Measurements from ENCODE around the gene LRRC2. TPM values are rescaled to one million over a fixed set of nuclear protein-coding genes. Genes with fewer than 3 reads are reported as not detected.
A peak's percentile ranks its signal among the peaks of the same experiment; 100 is the strongest.

LRRC2 gene
- total RNA-seq, 1 donor from 2014 or later = 0.87 TPM

DNA sequence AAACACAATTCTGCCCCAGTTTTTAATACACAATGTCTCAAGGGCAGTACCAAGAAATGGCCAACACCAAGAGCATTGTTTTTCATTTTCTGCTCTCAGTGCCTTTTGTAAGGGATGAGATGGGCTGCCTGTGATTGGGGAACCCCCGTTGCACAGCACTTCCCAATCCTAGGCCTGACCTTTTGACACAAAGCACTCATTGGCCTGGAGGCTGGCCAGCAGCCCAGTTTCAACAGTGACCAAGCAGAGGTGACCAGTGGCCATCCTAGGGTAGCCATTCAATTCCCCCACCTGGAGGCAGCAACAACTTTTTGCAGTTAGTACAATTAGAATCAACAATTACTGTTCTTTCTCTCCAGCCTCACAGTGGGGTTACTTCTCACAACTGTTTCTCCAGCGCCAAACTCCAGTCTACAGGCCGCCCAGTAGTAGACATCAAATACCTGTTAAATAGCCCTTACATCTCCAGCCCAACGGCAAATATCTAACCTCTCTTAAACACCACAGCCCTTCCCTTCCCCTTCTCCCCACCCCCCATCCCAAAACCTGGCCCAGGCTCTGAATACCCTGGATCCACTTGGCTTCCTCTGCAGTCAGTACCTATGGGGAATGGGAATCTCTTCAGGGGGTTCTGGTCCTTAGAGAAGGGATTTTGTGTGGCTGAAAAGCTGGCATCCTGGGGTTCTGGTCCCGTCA lies 8.9 kb upstream of the LRRC2 start:
- no peak for DNase-seq (ENCODE audit: low spot score in 2 of 2, unreplicated experiment in 2 of 2)
- Mint-ChIP-seq H3K27me3 (ENCODE audit: low read depth) (peaks cover 37% of the 10 kb centered on the region), H3K4me3 (no peak overlapping the region), H3K36me3 (no peaks in the 10 kb centered on the region), H3K9me3 (peaks cover 5% of the 10 kb centered on the region), H3K4me1 (peaks cover 41% of the 10 kb centered on the region), H3K27ac (no peak overlapping the region)
- TF ChIP-seq, protein P1, sequence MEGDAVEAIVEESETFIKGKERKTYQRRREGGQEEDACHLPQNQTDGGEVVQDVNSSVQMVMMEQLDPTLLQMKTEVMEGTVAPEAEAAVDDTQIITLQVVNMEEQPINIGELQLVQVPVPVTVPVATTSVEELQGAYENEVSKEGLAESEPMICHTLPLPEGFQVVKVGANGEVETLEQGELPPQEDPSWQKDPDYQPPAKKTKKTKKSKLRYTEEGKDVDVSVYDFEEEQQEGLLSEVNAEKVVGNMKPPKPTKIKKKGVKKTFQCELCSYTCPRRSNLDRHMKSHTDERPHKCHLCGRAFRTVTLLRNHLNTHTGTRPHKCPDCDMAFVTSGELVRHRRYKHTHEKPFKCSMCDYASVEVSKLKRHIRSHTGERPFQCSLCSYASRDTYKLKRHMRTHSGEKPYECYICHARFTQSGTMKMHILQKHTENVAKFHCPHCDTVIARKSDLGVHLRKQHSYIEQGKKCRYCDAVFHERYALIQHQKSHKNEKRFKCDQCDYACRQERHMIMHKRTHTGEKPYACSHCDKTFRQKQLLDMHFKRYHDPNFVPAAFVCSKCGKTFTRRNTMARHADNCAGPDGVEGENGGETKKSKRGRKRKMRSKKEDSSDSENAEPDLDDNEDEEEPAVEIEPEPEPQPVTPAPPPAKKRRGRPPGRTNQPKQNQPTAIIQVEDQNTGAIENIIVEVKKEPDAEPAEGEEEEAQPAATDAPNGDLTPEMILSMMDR (IDR thresholded peaks at IDR 0.05; ENCODE audit: unreplicated experiment) = no peak

DNA sequence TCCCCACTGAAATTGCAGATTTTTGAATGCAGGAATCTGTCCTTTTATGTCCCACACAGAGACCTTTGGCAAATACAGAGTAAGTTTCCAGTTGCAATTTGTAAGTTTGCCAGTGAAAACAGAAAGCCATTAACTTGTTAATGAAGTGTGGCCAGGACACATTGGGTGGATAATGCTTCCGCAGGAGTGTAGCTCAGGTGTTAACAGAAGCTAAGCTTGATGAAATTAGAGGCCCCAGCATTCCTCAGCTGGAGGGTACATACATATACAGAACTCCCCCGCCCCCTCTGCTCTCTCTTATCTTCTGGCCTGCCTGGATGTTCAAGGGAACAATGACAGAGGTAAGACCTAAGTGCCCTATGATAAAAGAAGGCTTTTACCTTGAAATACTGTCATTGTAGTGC lies 8.1 kb upstream of the LRRC2 start:
- peaks cover 13% of the 10 kb centered on the region for H3K9me3 Mint-ChIP-seq
- TF ChIP-seq, protein P1 (IDR thresholded peaks at IDR 0.05; ENCODE audit: unreplicated experiment) = no peak
- no peak overlapping the region for H3K27ac Mint-ChIP-seq
- peaks cover 29% of the 10 kb centered on the region for H3K27me3 Mint-ChIP-seq (ENCODE audit: low read depth)
- H3K36me3 Mint-ChIP-seq = no peaks in the 10 kb centered on the region
- no peak for DNase-seq (ENCODE audit: low spot score in 2 of 2, unreplicated experiment in 2 of 2)
- H3K4me1 Mint-ChIP-seq = peaks cover 39% of the 10 kb centered on the region
- no peak overlapping the region for H3K4me3 Mint-ChIP-seq

DNA sequence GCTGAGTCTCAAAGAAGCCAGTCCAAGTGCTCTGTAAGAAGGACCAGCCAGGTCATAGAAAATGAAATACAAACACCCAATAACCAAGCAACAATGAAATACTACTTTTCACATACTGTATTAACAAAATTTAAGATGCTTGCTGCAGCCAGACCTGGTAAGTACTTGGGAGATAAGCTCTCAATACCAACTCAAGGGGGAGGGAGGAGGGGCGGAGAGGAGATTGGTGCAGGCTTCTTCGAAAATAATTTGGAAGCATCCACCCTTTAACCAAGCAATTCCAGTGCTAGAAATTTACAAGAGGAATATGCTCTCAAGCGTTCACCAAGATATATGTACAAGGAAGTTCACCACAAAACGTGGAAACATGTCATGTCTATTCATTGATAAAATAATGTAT lies 7.6 kb upstream of the LRRC2 start:
- Mint-ChIP-seq H3K4me3 (no peak overlapping the region), H3K4me1 (peaks cover 36% of the 10 kb centered on the region), H3K27ac (no peak overlapping the region), H3K9me3 (peaks cover 13% of the 10 kb centered on the region), H3K27me3 (ENCODE audit: low read depth) (peaks cover 25% of the 10 kb centered on the region), H3K36me3 (no peaks in the 10 kb centered on the region)
- DNase-seq (ENCODE audit: low spot score in 2 of 2, unreplicated experiment in 2 of 2) = no peak
- TF ChIP-seq, protein P1 (IDR thresholded peaks at IDR 0.05; ENCODE audit: unreplicated experiment) = no peak

DNA sequence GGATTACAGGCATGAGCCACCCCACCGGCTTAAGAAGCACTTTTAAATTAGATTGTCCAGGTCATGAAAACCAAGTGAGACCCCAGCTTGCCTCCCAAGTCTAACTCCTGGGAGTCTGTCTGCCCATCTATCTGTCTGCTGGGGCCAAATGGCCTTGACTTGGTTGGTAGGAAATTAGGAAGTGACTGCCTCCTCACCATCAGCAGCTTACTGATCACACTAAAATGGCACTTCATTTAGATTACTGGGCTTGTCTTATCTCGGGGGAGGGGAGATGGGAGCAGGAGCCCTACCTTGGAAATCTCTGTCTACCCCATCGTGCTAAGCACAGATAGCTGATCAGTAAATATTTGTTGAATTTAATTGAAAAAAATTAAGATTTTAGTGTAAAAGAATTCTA lies 5.6 kb upstream of the LRRC2 start:
- Mint-ChIP-seq H3K36me3 (no peaks in the 10 kb centered on the region), H3K4me3 (no peak overlapping the region), H3K27ac (no peak overlapping the region), H3K9me3 (peaks cover 13% of the 10 kb centered on the region), H3K4me1 (peaks cover 24% of the 10 kb centered on the region), H3K27me3 (ENCODE audit: low read depth) (peaks cover 19% of the 10 kb centered on the region)
- DNase-seq (ENCODE audit: low spot score in 2 of 2, unreplicated experiment in 2 of 2) = no peak
- TF ChIP-seq, protein P1 (IDR thresholded peaks at IDR 0.05; ENCODE audit: unreplicated experiment) = no peak

DNA sequence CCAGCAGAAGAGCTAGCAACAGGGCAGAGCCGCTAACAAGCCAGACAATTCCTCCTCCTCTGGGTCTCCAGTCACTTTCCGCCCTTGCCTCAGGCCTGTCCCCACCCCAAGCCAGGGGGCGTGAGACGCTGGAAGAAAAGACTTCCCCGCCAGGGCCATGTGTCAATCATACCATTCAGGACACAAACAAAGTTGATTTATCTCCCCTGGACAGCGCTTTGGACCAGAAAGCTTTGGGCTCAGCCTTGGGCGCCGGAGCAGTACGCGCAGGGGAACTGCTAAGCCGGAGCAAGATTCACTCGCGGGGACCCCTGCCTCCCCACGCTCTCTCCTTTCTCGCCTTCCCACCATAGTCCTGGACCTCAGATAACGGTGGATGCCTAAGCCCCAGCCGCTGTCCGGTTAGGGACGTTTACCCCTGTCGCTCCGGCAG lies 479 bp downstream of the LRRC2 start:
- Mint-ChIP-seq H3K9me3 (peaks cover 13% of the 10 kb centered on the region), H3K36me3 (no peaks in the 10 kb centered on the region), H3K4me1 (peaks cover 12% of the 10 kb centered on the region), H3K27me3 (ENCODE audit: low read depth) (peaks cover 39% of the 10 kb centered on the region), H3K4me3 (peak overlapping the region; percentile 74), H3K27ac (no peak overlapping the region)
- TF ChIP-seq, protein P1 (IDR thresholded peaks at IDR 0.05; ENCODE audit: unreplicated experiment) = no peak
- DNase-seq (ENCODE audit: low spot score in 2 of 2, unreplicated experiment in 2 of 2) = no peak
